Endothelial cell of umbilical vein (primary cell): ENCODE results near the gene ESYT2. TPM values are rescaled to one million over a fixed set of nuclear protein-coding genes. Genes with fewer than 3 reads are reported as not detected.

ENCODE experiments used
- BruUV-seq: library from RNA; stranded (reverse); fragments of 400-500 nt; replicated peaks from 2 replicates; lab custom pipeline; 2021; lab: Mats Ljungman, UMichigan
- CTCF ChIA-PET: fragments of 300-600, 350-600 bp; sonication (Branson Sonifier 250); formaldehyde crosslinking; loops from one replicate; lab custom pipeline; 2021; ENCODE audit warnings: antibody characterized with exemption, inconsistent platforms; lab: Charles Lee
- POLR2A ChIA-PET: fragments of 300-600, 350-600 bp; sonication (Branson Sonifier 250); formaldehyde crosslinking; loops from one replicate; lab custom pipeline; 2021; ENCODE audit warnings: antibody characterized with exemption, inconsistent platforms; lab: Charles Lee
- DNase-seq: peaks from one replicate; pipeline ENCODE4 v3.0.0-alpha.2; 2011; ENCODE audit warnings: low read depth, low spot score
- FAIRE-seq: peaks from 2 replicates; lab custom pipeline; 2011; peaks lifted over from hg19 to GRCh38; lab: Jason Lieb, UNC
- H2AFZ ChIP-seq: 2 replicates; pipeline ENCODE4 v1.6.0; 2012; ENCODE audit warnings: low read depth, low read length, control low read depth, inconsistent platforms
- H3K27ac ChIP-seq: 2 replicates; pipeline ENCODE4 v1.5.1; 2011; ENCODE audit warnings: low read depth, mild to moderate bottlenecking, control low read depth, low read length, moderate library complexity; ENCODE audit not compliant: insufficient read depth
- H3K27me3 ChIP-seq, 2 experiments: 2 replicates each; pipeline versions ENCODE4 v1.6.0 to v1.6.1; 2011; ENCODE audit warnings: low read length in 2 of 2, mixed read lengths in 1 of 2; ENCODE audit not compliant: control insufficient read depth in 2 of 2, insufficient read depth in 2 of 2
- H3K36me3 ChIP-seq, 2 experiments: 2 replicates in 1 of 2; 3 replicates in 1 of 2; pipeline ENCODE4 v1.5.1; 2011; ENCODE audit warnings: low read length in 2 of 2, mild to moderate bottlenecking in 1 of 2, moderate library complexity in 1 of 2; ENCODE audit not compliant: control insufficient read depth in 2 of 2, insufficient read depth in 2 of 2; ENCODE audit errors: extremely low read depth in 1 of 2
- H3K4me1 ChIP-seq: 3 replicates; pipeline ENCODE4 v1.5.1; 2011; ENCODE audit warnings: mild to moderate bottlenecking, low read length; ENCODE audit not compliant: control insufficient read depth, insufficient read depth; ENCODE audit errors: extremely low read depth
- H3K4me2 ChIP-seq: 2 replicates; pipeline ENCODE4 v1.6.1; 2011; ENCODE audit warnings: low read length, control low read depth, mixed read lengths; ENCODE audit not compliant: insufficient read depth
- H3K4me3 ChIP-seq, 3 experiments: fragments of 200-600 bp in 1 of 3; sonication (generic), shearing (Covaris generic) in 1 of 3; replicated peaks in 1 of 3; 2 replicates each; pipeline ENCODE4 v1.5.1; 2011 to 2016; ENCODE audit warnings: control low read depth in 3 of 3, low read length in 3 of 3, mild to moderate bottlenecking in 2 of 3, inconsistent platforms in 1 of 3, low read depth in 1 of 3, moderate library complexity in 1 of 3; ENCODE audit not compliant: insufficient read depth in 1 of 3
- H3K79me2 ChIP-seq: 2 replicates; pipeline ENCODE4 v1.6.0; 2012; ENCODE audit warnings: low read length, inconsistent platforms; ENCODE audit not compliant: control insufficient read depth, insufficient read depth
- H3K9ac ChIP-seq: replicated peaks from 2 replicates; pipeline ENCODE3; 2011; ENCODE audit warnings: low read length, control low read depth; ENCODE audit not compliant: insufficient read depth; ENCODE audit errors: extremely low read depth
- H3K9me1 ChIP-seq: replicated peaks from 3 replicates; pipeline ENCODE4 v1.6.0; 2011; ENCODE audit warnings: mild to moderate bottlenecking, low read length; ENCODE audit not compliant: control insufficient read depth, insufficient read depth; ENCODE audit errors: extremely low read depth
- H3K9me3 ChIP-seq: replicated peaks from 2 replicates; pipeline ENCODE4 v1.5.1; 2012; ENCODE audit warnings: low read length, inconsistent platforms; ENCODE audit not compliant: control insufficient read depth, insufficient read depth
- H4K20me1 ChIP-seq: replicated peaks from 2 replicates; pipeline ENCODE3; 2011; ENCODE audit warnings: mild to moderate bottlenecking, low read length; ENCODE audit not compliant: control insufficient read depth, insufficient read depth; ENCODE audit errors: extremely low read depth
- EZH2 ChIP-seq: IDR thresholded peaks from 2 replicates; pipeline ENCODE4 v1.6.1; 2012; ENCODE audit warnings: borderline replicate concordance, low read depth, mild to moderate bottlenecking, moderate library complexity, low read length, inconsistent platforms; ENCODE audit not compliant: severe bottlenecking
- FOS ChIP-seq: IDR thresholded peaks from 2 replicates; pipeline ENCODE4 v1.6.1; 2011; ENCODE audit warnings: mild to moderate bottlenecking, low read length, moderate library complexity, borderline replicate concordance; ENCODE audit not compliant: insufficient read depth
- GATA2 ChIP-seq: IDR thresholded peaks from 2 replicates; pipeline ENCODE4 v1.7.0; 2011; ENCODE audit warnings: low read depth, mild to moderate bottlenecking, moderate library complexity, mixed read lengths, low read length; ENCODE audit not compliant: insufficient read length, insufficient read depth
- JUN ChIP-seq: IDR thresholded peaks from 2 replicates; pipeline ENCODE4 v1.6.1; 2011; ENCODE audit warnings: borderline replicate concordance, low read depth; ENCODE audit not compliant: insufficient read length, insufficient read depth
- MYC ChIP-seq: IDR thresholded peaks from one replicate; pipeline ENCODE4 v1.6.1; 2011; ENCODE audit warnings: mild to moderate bottlenecking, low read depth, low read length
- POLR2A ChIP-seq: IDR thresholded peaks from 2 replicates; pipeline ENCODE4 v1.6.1; 2012; ENCODE audit warnings: low read depth, mild to moderate bottlenecking, control low read depth, low read length
- POLR2AphosphoS5 ChIP-seq: IDR thresholded peaks from 2 replicates; pipeline ENCODE4 v1.6.1; 2012; ENCODE audit warnings: low read depth, mild to moderate bottlenecking, control low read depth, low read length, moderate library complexity; ENCODE audit not compliant: insufficient read depth
- dilution Hi-C: fragments of 300-500 bp; cut with MboI; formaldehyde crosslinking; loops from one replicate; pipeline ENCODE4 v1.15.0; 2019; ENCODE audit warnings: low sequenced_read_pairs; ENCODE audit not compliant: extremely low pct_ligation_motif_present
- intact Hi-C: fragments of 100-400 bp; cut with micrococcal nuclease; formaldehyde crosslinking; loops from one replicate; pipeline ENCODE4 v1.10.0; 2022
- polyA plus RNA-seq, 4 experiments: library from polyadenylated mRNA; depleted of rRNA in 3 of 4; stranded (reverse) in 3 of 4; unstranded in 1 of 4; fragments of >200 nt; gene quantifications; 2 replicates each; pipeline versions ENCODE4 v1.2.1 to v1.2.3, GENCODE V29; 2011 to 2012; ENCODE audit warnings: missing spikeins in 1 of 4
- total RNA-seq: library from RNA; stranded (reverse); gene quantifications from 2 replicates; pipeline ENCODE4 v1.2.3, GENCODE V29; 2021
- TF ChIP-seq, protein P1 (sequence below): IDR thresholded peaks from 2 replicates; pipeline ENCODE4 v1.6.1; 2011; ENCODE audit not compliant: insufficient read depth, insufficient read length
- TF ChIP-seq, protein P2 (sequence below), 2 donors: IDR thresholded peaks; 1 replicate in 1 of 2; 2 replicates in 1 of 2; pipeline ENCODE4 v1.5.1; 2011; ENCODE audit warnings: low read length in 2 of 2, mild to moderate bottlenecking in 2 of 2, moderate library complexity in 2 of 2, control low read depth in 1 of 2, inconsistent platforms in 1 of 2, low read depth in 1 of 2; ENCODE audit not compliant: insufficient read depth in 1 of 2; ENCODE audit errors: extremely low read depth in 1 of 2

ESYT2 gene
- total and polyA plus RNA-seq, 2 donors (not counting 3 experiments of a cell fraction or from before 2014, with no cell fraction given) = 18.8 to 46.6 TPM

DNA sequence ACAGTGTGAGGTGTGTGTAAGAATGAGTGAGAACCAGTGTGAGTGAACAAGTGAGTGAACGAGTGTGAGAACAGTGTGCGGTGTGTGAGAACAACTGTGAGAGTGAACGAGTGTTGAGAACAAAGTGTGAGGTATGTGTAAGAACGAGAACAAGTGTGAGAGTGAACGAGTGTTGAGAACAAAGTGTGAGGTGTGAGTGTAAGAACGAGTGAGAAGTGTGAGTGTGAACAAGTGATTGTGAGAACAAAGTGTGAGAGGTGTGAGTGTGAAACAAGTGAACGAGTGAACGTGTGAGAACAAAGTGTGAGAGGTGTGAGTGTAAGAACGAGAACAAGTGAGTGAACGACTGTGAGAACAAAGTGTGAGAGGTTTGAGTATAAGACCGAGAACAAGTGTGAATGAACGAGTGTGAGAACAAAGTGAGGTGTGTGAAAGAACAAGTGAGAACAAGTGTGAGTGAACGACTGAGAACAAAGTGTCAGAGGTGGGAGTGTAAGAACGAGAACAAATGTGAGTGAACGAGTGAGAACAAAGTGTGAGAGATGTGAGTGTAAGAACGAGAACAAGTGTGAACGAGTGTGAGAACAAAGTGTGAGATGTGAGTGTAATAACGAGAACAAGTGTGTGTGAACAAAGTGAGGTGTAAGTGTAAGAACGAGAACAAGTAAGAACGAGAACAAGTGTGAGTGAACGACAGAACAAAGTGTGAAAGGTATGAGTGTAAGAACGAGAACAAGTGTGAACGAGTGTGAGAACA is 47.9 kb downstream of the ESYT2 start:
- Histone ChIP-seq H3K27me3 (no peaks in the 10 kb centered on the region), H3K4me1 (peaks cover 12% of the 10 kb centered on the region), H3K4me3 (no peak overlapping the region), H3K79me2 (no peaks in the 10 kb centered on the region), H3K9me1 (no peaks in the 10 kb centered on the region), H3K4me2 (no peak overlapping the region), H3K27ac (no peak overlapping the region), H3K9me3 (no peaks in the 10 kb centered on the region), H4K20me1 (no peaks in the 10 kb centered on the region), H3K9ac (no peak overlapping the region), H2AFZ (no peak overlapping the region), H3K36me3 (peaks cover 6 to 12% of the 10 kb centered on the region in 2 experiments)
- ChIA-PET POLR2A (no interaction called here), CTCF (no interaction called here)
- no peak for FAIRE-seq
- dilution Hi-C loops = no loop called here
- TF ChIP-seq JUN (no peak), MYC (no peak), FOS (no peak), GATA2 (no peak), POLR2AphosphoS5 (no peak), POLR2A (no peak), EZH2 (no peak)
- TF ChIP-seq, protein P1, sequence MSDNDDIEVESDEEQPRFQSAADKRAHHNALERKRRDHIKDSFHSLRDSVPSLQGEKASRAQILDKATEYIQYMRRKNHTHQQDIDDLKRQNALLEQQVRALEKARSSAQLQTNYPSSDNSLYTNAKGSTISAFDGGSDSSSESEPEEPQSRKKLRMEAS = no peak
- TF ChIP-seq, protein P2, sequence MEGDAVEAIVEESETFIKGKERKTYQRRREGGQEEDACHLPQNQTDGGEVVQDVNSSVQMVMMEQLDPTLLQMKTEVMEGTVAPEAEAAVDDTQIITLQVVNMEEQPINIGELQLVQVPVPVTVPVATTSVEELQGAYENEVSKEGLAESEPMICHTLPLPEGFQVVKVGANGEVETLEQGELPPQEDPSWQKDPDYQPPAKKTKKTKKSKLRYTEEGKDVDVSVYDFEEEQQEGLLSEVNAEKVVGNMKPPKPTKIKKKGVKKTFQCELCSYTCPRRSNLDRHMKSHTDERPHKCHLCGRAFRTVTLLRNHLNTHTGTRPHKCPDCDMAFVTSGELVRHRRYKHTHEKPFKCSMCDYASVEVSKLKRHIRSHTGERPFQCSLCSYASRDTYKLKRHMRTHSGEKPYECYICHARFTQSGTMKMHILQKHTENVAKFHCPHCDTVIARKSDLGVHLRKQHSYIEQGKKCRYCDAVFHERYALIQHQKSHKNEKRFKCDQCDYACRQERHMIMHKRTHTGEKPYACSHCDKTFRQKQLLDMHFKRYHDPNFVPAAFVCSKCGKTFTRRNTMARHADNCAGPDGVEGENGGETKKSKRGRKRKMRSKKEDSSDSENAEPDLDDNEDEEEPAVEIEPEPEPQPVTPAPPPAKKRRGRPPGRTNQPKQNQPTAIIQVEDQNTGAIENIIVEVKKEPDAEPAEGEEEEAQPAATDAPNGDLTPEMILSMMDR (IDR thresholded peaks at IDR 0.05; ENCODE audit: extremely low read depth in 1 of 2, insufficient read depth in 1 of 2, low read depth in 1 of 2, low read length in 2 of 2) = no peak
- no peak for DNase-seq
- no TSS peak for BruUV-seq
- intact Hi-C loops = no loop called here
